SK-MEL-5 (cell line): ENCODE results near the gene PCSK9. TPM values are rescaled to one million over a fixed set of nuclear protein-coding genes. Genes with fewer than 3 reads are reported as not detected.

Experiments
- DNase-seq: peaks from one replicate; pipeline ENCODE4 v3.0.0-alpha.2; 2016; ENCODE audit warnings: low read depth, low spot score
- in situ Hi-C: cut with HindIII; loops from 2 replicates; pipeline ENCODE4 v1.10.0; 2016; ENCODE audit warnings: low sequenced_read_pairs, high pct_unique_total_duplicates, low pct_unique_long_range_greater_than_20kb
- polyA plus RNA-seq, 2 experiments: library from polyadenylated mRNA; depleted of rRNA; stranded (reverse); fragments of >200 nt; gene quantifications; 2 replicates each; pipeline ENCODE4 v1.2.3, GENCODE V29; 2015
- total RNA-seq: library from RNA; depleted of rRNA; stranded (reverse); fragments of >200 nt; shearing (Covaris generic); gene quantifications from 2 replicates; pipeline ENCODE4 v1.2.3, GENCODE V29; 2014; rRNA removed

Gene PCSK9
- 0.11 and 0.26 TPM in 2 replicates for total RNA-seq
- polyA plus RNA-seq (2015; cell fraction: cytosol; rRNA removed) = 0.18 and 0.36 TPM in 2 replicates
- 0.11 and 0.49 TPM in 2 replicates for polyA plus RNA-seq (2015; cell fraction: nucleus; rRNA removed)

GRCh38 chr1:55039342-55040082, at the start of gene PCSK9:
Gene PCSK9, plus strand, starts transcription at chr1:55039548. Its CDS starts 290 bp downstream, at chr1:55039838.
- in situ Hi-C loops = no loop called here
- DNase-seq = no peak

DNA sequence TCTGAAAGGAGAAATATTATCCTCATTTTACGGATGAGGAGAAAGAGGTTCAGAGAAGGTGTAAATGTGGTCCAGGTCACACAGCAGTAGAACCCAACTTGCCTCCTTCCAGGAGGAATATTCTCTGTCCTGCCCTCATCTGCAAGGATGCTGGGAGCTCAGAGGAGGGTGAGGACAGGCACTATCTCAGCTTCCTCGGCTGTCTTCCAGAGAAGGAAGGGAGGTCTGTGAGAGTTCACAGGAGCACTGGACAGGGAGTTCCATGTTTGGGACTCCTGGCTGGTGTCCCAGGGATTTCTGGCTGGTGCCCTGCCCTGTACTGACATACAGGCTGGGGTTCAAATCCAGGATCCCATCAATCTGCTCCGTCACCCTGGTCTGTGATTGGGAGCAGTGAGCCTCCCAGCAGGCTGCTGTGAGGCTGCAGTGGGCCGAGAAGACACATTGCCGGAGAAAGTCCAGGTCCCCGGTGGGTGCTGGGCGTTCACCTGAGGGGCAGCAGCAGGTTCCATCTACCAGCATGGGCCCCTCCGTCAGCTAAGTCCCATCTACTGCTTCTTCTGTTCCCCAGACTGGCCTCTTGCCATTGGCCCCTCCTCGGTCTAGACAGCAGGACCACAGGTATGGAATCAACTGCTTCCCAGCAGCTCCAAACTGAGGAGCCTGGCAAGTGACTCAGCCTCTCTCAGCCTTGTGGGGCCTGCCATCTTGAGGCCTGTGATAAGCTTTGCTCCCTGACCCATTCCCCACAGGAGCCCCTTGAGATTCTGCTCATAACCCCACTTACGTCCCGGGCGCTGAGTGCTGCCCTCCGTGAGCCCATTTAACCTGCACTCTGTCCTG, 49.2 kb upstream of the PCSK9 start:
- DNase-seq = no peak
- in situ Hi-C loops = no loop called here

GRCh38 chr1:54990916-54991315, 48.4 kb upstream of the PCSK9 start:
- DNase-seq = no peak
- in situ Hi-C loops = no loop called here

GRCh38 chr1:54991939-54992338, 47.4 kb upstream of the PCSK9 start:
- no peak for DNase-seq
- in situ Hi-C loops = no loop called here

GRCh38 chr1:54993140-54993539, 46.2 kb upstream of the PCSK9 start:
- DNase-seq = no peak
- in situ Hi-C loops = no loop called here

- no peak for DNase-seq
- in situ Hi-C loops = no loop called here
Observed at GRCh38 chr1:54994355-54994990, 44.9 kb upstream of the PCSK9 start.

DNA sequence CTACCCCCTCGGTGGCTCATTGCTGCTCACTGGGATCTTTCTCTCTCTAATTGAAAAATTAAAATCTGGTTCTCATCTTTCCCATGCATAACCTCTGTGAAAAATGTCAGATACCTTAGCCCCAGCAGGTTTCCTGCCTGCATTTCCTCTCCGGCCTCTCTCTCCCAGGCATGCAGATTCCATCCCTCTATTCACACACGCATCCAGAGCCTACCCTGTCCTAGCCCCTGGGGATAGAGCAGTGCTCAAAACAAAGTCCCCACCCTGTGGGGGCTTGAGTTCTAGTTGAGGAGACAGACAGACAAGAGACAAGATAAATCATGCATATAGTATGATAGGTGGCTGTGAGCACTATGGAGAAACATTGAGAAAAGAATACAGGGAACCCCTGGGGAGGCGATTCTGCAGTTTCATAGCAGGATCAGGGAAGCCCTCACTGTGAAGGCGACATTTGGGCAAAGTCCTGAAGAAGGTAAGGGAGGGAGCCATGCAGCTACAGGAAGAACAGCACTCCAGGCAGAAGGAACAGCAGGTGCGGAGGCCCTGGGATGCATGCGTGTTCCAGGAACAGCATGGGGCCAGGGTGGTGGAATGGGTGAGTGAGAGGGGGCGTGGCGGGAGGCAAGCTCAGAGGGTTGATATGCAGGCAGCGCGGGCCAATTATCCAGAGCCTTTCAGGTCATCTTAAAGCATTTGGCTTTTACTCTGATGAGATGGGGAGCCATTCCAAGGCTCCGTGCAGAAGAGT, 44.2 kb upstream of the PCSK9 start:
- DNase-seq = no peak
- in situ Hi-C loops = no loop called here

DNA sequence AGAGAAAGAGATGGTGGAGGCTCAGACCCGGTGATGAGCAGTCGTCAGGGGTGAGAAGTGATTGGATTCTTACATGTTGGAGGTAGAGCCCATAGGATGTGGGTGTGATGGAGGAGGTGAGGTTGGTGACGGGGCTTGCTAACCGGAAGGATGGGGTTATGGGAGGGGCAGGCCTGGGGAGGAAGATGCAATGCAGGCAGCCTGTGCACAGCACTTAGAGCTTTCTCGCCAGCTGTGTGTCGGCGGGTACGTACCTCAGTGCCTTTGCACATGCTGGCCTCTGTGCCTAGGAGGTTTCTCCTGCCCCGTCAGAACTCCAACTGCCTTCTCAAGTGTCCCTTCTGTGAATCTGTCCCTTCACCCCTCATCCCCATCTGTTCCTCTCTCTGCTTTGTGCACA, 43.5 kb upstream of the PCSK9 start:
- DNase-seq = no peak
- in situ Hi-C loops = no loop called here

DNA sequence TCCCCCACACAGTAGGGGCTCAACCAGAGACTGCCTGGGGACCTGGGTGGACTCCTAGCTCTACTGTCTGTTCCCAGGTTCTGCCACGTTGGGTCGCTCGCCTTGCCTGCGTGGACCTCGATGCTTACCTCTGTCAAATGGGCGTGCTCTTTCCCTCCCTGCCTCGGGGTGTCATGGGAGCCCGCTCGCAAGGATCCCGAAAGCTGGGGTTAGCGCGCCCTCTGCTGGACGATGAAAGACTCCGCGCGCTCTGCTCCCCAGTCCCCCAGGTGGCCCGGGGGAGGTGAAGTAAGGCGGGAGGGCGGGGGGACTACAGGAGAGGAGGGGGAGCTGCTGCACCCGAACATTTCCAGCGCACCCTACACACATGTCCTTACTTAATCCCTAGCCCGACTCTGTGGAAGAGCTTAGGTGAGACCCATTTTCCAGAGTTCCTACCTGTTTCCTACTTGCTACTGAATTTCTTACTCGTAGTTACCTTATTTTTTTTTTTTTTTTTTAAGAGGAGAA, 42.9 kb upstream of the PCSK9 start:
- in situ Hi-C loops = no loop called here
- DNase-seq = peak; percentile 82

DNA sequence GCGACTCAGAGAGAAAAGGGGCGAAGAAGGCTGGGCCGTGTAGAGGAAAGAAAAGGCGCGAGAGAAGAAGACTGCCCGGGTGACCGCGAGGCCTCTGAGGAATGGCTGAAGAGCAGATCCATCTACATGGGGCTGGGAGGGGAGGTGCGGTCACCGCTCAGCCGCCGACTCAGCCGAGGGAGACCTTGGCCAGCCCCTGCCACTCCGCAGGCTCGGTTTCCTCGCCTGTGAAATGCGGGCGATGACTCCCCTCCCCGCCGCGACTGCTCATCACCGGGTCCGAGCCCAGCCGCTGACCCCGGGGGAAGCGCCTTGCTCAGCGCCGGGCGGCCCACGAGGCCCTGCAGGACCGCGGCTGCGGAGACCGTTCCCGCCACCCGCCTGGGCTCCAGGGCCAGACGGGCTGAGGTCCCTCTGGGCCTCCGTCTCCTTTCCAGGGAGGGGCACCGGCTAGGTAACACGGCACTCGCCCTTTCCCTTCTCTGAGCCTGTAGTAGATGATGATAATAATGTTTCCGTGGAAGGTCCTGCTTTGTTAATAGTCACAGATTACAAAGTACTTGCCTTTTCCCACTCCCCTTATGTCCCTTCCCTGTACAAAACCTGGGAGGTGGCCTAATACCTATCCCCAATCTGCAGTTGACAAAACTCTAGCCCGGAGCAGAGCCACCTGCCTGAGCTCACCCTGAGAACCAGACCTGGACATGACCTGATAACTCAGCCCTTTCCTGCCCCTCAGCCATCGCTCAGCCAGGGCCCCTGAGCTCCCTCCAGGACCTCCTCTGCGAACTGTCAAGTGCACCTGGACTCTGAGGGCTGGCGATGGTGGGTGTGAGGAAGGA, 42.3 kb upstream of the PCSK9 start:
- DNase-seq = no peak
- in situ Hi-C loops = no loop called here

DNA sequence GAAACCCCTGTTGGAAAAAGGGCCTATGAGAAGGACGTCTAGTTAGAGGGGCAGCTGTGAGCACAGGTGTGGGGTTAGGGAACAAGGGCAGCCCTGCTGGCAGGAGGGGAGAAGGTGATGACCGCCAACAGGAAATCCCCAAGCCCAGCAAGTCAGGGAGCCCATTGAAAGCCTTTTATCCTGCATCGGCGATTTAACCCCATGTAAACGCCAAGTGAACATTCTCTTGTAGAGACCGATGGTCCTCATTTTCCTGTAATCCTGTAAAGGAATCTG, 41.7 kb upstream of the PCSK9 start:
- in situ Hi-C loops = no loop called here
- no peak for DNase-seq

DNA sequence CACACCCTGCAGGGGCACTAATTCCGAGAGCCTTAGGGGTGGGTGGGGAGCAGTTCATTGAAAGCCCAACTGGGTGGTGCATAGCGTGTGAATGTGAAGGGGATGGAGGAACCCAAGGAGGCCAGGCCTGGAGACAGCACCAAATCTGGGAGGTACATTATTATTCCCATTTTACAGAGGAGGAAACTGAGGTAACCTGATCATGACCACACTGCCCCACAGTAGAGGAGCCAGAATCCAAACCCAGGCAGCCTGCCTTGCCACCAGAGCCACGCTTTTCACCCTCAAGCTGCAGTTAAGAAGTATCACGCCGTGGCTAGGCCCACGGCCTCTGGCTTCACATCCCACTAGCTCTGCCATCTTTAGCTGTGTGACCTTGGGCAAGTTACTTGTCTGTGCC, 41.2 kb upstream of the PCSK9 start:
- DNase-seq = no peak
- in situ Hi-C loops = no loop called here

DNA sequence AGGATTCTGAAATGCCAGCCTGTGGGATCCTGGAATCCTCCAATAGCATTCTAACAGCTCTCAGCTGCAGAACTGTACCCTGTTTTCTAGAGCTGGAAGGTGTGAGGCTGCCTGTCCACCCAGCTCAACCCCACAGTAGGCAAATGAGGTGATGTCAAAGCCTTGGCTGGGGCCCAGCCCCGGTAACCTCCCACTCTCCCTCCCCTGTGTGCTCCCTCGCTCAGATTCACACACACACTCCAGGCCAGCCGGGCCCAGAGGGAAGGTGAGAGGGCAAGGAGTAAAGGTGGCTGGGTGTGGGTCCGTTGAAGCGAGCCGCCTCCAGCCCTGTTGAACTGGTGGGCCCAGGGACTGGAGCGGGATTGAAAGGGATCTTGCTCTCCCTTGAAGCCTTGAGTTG, 40.7 kb upstream of the PCSK9 start, which contains the start of gene BSND:
TSS of gene BSND (plus strand) at position 257 of the 400 bp plus-strand sequence. CDS start 254 bp downstream, outside the sequence.
- in situ Hi-C loops = no loop called here
- no peak for DNase-seq

DNA sequence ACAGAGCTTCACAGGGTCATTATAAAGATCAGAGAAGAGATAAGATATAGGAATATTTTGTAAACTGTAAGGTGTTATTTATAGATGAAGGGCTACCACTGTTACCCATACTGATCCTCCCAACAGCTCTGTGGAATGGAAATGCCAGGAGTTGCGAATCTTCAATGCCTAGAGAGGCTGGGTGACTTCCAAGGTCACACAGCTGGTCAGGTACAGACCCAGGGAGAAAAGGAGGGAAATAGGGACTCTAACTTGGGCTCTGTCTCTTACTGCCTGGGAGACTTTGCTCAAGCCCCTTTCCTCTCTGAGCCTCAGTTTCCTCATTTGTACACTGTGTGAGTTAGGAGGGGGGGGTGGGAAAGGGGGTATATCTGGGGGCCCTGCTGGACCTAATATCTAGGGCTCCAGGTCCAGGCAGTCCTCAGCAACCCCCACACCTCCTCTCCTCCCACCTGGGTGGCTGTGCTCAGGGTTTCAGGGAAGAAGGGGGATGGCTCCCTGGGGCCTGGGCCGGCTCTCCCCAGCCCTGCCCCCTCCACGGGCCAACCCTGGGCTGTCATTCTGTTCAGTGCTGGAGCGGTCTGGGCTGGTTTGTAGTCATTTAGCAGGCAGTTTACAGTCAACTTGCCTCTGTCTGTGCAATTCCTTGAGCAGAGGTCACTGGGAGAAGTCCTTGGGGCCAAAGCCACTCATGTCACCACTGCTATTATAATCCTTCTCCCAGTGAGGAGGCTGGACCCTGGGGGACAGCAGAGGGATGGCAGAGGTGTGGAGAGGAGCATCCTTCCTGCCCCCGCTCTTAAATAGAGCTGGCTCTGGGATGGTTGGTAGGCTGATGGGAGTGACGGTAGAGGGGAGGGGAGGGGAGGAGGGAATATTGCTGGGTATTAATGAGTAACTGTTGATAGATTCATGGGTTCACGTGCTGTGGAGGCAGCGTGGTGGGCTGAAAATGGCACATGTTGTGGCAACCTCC, 39.0 kb upstream of the PCSK9 start:
- in situ Hi-C loops = no loop called here
- DNase-seq = no peak

DNA sequence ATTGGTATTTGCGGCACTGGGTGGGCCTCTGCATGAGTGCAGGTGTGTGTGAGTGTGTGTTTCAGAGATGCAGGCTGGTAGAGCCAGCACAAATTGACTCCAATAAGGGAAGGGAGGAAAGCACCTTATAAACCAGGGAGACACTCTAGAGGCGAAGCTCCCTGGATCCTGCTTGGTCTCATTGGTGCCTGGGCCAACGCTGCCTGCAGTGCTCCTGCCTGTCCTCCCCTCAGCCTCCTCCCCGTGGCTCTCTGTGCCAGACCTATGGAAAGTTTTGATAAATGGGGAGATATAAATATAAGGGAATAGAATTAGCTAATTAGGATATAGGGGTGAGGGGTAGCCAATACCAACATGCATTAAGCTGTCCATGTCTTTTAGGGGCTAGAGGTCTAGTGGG, 38.0 kb upstream of the PCSK9 start:
- DNase-seq = no peak
- in situ Hi-C loops = no loop called here

DNA sequence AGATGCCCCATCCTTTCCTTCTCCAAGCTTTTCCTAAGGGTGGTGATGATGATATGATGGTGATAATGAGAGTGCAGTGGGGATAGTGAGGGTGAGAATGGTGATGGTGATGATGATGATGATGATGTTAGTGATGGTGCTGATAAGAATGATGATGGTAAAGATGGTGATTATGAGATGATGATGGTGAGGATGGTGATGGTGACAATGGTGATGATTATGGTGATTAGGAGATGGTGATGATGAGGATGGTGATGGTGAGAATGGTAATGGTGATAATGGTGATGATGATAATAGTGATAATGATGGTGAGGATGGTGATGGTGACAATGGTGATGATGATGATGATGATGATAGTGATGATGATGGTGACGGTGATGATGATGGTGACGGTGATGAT, 36.7 kb upstream of the PCSK9 start:
- no peak for DNase-seq

More for the DNA sequence above, 36.7 kb upstream of the PCSK9 start:
- in situ Hi-C loops = no loop called here
